Lower leg skin (tissue), 3 donors: ENCODE measurements around the gene PPP6C.

ENCODE experiments used
- CTCF ChIP-seq, 3 donors: fragments of 450-650 bp; IDR thresholded peaks; one replicate each; pipeline ENCODE4 v1.5.1; 2016; ENCODE audit warnings: antibody characterized with exemption in 3 of 3, mild to moderate bottlenecking in 3 of 3, moderate library complexity in 2 of 3
- POLR2A ChIP-seq, 2 donors: fragments of 450-650 bp; IDR thresholded peaks; one replicate each; pipeline ENCODE4 v1.6.1; 2016 to 2017; ENCODE audit warnings: antibody characterized with exemption in 2 of 2, mild to moderate bottlenecking in 1 of 2, moderate library complexity in 1 of 2

- no peak for TF ChIP-seq POLR2A (IDR thresholded peaks at IDR 0.05)
- TF ChIP-seq CTCF (IDR thresholded peaks at IDR 0.05) = no peak
Observed at GRCh38 chr9:125147401-125147951, 42.1 kb downstream of the PPP6C start.
